Measurements from ENCODE around the gene TNFRSF25.

- TF ChIP-seq REST (IDR thresholded peaks at IDR 0.05) (no peak), MAZ (IDR thresholded peaks at IDR 0.05; ENCODE audit: borderline replicate concordance, low read depth, low read length) (no peak), CTCF (IDR thresholded peaks at IDR 0.05) (no peak), POLR2A (IDR thresholded peaks at IDR 0.05; ENCODE audit: low read length) (no peak), RFX5 (IDR thresholded peaks at IDR 0.05) (no peak), RAD21 (conservative IDR thresholded peaks at IDR 0.05 in 1 of 2, IDR thresholded peaks at IDR 0.05 in 1 of 2) (no peak), CEBPB (IDR thresholded peaks at IDR 0.05) (no peak), TFCP2L1 (CRISPR knock-in tag; IDR thresholded peaks at IDR 0.05) (no peak)
Observed at GRCh38 chr1:6412896-6413295, 53.1 kb downstream of the TNFRSF25 start.
